Measurements from ENCODE around the gene TNRC6B. TPM values are rescaled to one million over a fixed set of nuclear protein-coding genes. Genes with fewer than 3 reads are reported as not detected.

Gene TNRC6B
- total and polyA plus RNA-seq, 2 of the 13 experiments (the other 11 are each of a cell fraction or from before 2014, with no cell fraction given): 8.9 to 13.2 TPM

DNA sequence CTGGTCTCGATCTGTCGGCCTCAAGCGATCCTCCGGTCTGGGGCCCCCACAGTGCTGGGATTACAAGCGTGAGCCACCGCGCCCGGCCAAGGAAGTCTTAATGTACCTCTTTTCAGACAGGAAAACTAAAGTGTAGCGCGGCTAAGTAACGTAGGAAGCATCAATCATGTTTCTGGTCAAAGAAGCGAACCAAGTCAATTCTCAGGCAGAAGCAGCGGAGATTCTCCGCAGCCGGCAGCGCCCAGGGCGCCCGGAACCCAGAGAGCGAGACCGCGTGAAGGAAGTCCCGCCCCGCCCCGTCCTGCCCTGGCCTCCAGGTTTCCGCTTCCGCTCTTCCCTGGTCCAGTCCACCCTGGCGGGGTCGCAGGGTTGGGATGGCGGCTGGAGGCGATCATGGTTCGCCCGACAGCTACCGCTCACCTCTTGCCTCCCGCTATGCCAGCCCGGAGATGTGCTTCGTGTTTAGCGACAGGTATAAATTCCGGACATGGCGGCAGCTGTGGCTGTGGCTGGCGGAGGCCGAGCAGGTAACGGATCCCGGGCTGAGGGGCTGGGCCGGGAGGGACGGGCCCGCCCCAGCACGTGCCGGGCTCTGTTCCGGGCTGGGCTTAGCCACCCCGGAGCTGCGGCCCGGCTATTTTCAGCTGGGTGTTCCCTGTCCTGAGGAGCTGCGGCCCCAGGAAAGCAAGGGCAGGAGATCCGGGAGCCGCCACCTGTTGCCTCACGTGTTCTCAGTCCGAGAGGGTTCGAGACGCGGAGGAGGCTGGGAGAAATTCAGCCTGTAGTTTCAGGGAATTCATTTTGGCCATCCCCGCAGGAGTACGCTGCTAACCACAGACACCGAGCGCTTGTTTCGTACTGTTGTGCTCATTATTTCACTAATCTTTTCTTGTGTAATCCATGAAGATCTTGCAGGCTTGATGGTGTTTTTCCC lies 168.7 kb downstream of the TNRC6B start, which contains the start of gene ADSL (continued):
- TF ChIP-seq, protein P1, sequence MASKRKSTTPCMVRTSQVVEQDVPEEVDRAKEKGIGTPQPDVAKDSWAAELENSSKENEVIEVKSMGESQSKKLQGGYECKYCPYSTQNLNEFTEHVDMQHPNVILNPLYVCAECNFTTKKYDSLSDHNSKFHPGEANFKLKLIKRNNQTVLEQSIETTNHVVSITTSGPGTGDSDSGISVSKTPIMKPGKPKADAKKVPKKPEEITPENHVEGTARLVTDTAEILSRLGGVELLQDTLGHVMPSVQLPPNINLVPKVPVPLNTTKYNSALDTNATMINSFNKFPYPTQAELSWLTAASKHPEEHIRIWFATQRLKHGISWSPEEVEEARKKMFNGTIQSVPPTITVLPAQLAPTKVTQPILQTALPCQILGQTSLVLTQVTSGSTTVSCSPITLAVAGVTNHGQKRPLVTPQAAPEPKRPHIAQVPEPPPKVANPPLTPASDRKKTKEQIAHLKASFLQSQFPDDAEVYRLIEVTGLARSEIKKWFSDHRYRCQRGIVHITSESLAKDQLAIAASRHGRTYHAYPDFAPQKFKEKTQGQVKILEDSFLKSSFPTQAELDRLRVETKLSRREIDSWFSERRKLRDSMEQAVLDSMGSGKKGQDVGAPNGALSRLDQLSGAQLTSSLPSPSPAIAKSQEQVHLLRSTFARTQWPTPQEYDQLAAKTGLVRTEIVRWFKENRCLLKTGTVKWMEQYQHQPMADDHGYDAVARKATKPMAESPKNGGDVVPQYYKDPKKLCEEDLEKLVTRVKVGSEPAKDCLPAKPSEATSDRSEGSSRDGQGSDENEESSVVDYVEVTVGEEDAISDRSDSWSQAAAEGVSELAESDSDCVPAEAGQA (IDR thresholded peaks at IDR 0.05; ENCODE audit: low read depth): peak; percentile 71
- TF ChIP-seq, protein P1 (CRISPR knock-in tag; IDR thresholded peaks at IDR 0.05; ENCODE audit: borderline replicate concordance): no peak
- TF ChIP-seq PTBP1 (IDR thresholded peaks at IDR 0.05; ENCODE audit: low read depth, low read length, poor library complexity, severe bottlenecking) (no peak), JUNB (CRISPR knock-in tag; IDR thresholded peaks at IDR 0.05; ENCODE audit: borderline replicate concordance) (no peak), ZNF441 (CRISPR knock-in tag; IDR thresholded peaks at IDR 0.05; ENCODE audit: borderline replicate concordance) (no peak; the same call in 1 of the 2 replicates), ZNF572 (CRISPR knock-in tag; IDR thresholded peaks at IDR 0.05) (0 out of 2 replicates have a peak, but pooled peaks have one; percentile 24), ZBTB8A (CRISPR knock-in tag; IDR thresholded peaks at IDR 0.05; ENCODE audit: borderline replicate concordance, low read depth) (0 out of 2 replicates have a peak, but pooled peaks have one; percentile 83)
- TF ChIP-seq, protein P2, sequence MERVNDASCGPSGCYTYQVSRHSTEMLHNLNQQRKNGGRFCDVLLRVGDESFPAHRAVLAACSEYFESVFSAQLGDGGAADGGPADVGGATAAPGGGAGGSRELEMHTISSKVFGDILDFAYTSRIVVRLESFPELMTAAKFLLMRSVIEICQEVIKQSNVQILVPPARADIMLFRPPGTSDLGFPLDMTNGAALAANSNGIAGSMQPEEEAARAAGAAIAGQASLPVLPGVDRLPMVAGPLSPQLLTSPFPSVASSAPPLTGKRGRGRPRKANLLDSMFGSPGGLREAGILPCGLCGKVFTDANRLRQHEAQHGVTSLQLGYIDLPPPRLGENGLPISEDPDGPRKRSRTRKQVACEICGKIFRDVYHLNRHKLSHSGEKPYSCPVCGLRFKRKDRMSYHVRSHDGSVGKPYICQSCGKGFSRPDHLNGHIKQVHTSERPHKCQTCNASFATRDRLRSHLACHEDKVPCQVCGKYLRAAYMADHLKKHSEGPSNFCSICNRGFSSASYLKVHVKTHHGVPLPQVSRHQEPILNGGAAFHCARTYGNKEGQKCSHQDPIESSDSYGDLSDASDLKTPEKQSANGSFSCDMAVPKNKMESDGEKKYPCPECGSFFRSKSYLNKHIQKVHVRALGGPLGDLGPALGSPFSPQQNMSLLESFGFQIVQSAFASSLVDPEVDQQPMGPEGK (CRISPR knock-in tag; IDR thresholded peaks at IDR 0.05): peak; percentile 50
- TF ChIP-seq, protein P3, sequence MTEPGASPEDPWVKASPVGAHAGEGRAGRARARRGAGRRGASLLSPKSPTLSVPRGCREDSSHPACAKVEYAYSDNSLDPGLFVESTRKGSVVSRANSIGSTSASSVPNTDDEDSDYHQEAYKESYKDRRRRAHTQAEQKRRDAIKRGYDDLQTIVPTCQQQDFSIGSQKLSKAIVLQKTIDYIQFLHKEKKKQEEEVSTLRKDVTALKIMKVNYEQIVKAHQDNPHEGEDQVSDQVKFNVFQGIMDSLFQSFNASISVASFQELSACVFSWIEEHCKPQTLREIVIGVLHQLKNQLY (CRISPR knock-in tag; IDR thresholded peaks at IDR 0.05): no peak; the same call in 1 of the 2 replicates
- TF ChIP-seq, protein P4, sequence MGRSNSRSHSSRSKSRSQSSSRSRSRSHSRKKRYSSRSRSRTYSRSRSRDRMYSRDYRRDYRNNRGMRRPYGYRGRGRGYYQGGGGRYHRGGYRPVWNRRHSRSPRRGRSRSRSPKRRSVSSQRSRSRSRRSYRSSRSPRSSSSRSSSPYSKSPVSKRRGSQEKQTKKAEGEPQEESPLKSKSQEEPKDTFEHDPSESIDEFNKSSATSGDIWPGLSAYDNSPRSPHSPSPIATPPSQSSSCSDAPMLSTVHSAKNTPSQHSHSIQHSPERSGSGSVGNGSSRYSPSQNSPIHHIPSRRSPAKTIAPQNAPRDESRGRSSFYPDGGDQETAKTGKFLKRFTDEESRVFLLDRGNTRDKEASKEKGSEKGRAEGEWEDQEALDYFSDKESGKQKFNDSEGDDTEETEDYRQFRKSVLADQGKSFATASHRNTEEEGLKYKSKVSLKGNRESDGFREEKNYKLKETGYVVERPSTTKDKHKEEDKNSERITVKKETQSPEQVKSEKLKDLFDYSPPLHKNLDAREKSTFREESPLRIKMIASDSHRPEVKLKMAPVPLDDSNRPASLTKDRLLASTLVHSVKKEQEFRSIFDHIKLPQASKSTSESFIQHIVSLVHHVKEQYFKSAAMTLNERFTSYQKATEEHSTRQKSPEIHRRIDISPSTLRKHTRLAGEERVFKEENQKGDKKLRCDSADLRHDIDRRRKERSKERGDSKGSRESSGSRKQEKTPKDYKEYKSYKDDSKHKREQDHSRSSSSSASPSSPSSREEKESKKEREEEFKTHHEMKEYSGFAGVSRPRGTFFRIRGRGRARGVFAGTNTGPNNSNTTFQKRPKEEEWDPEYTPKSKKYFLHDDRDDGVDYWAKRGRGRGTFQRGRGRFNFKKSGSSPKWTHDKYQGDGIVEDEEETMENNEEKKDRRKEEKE (IDR thresholded peaks at IDR 0.05): no peak
